ENCODE measurements around the gene MUC2.

MUC2 gene

GRCh38 chr11:1053121-1053901, 21.4 kb upstream of the MUC2 start:
- Histone ChIP-seq H3K9ac (ENCODE audit: low read depth, low read length) (no peak overlapping the region), H3K36me3 (ENCODE audit: insufficient read depth, low read length) (no peaks in the 10 kb centered on the region), H3K4me1 (ENCODE audit: insufficient read depth, low read length) (no peaks in the 10 kb centered on the region), H3K9me3 (ENCODE audit: control insufficient read depth, insufficient read depth, low read length) (no peaks in the 10 kb centered on the region)

- Histone ChIP-seq H3K9ac (ENCODE audit: low read depth, low read length) (no peak overlapping the region), H3K4me1 (ENCODE audit: insufficient read depth, low read length) (no peaks in the 10 kb centered on the region)
These were observed 20.2 kb upstream of the MUC2 start for GRCh38 chr11:1054143-1055108.

GRCh38 chr11:1055109-1055703, 19.5 kb upstream of the MUC2 start:
- H3K4me1 ChIP-seq (ENCODE audit: insufficient read depth, low read length), result no peaks in the 10 kb centered on the region

More at GRCh38 chr11:1054143-1055108, 20.2 kb upstream of the MUC2 start:
- no peaks in the 10 kb centered on the region for H3K36me3 ChIP-seq (ENCODE audit: insufficient read depth, low read length)
- H3K9me3 ChIP-seq (ENCODE audit: control insufficient read depth, insufficient read depth, low read length), result no peaks in the 10 kb centered on the region

GRCh38 chr11:1055990-1056771, 18.5 kb upstream of the MUC2 start:
- Histone ChIP-seq H3K9me3 (ENCODE audit: control insufficient read depth, insufficient read depth, low read length) (no peaks in the 10 kb centered on the region), H3K36me3 (ENCODE audit: insufficient read depth, low read length) (no peaks in the 10 kb centered on the region), H3K4me1 (ENCODE audit: insufficient read depth, low read length) (no peaks in the 10 kb centered on the region), H3K9ac (ENCODE audit: low read depth, low read length) (no peak overlapping the region)

More at GRCh38 chr11:1055109-1055703, 19.5 kb upstream of the MUC2 start:
- Histone ChIP-seq H3K9ac (ENCODE audit: low read depth, low read length) (no peak overlapping the region), H3K36me3 (ENCODE audit: insufficient read depth, low read length) (no peaks in the 10 kb centered on the region), H3K9me3 (ENCODE audit: control insufficient read depth, insufficient read depth, low read length) (no peaks in the 10 kb centered on the region)

GRCh38 chr11:1057806-1058205, 16.9 kb upstream of the MUC2 start:
- no peaks in the 10 kb centered on the region for H3K4me1 ChIP-seq (ENCODE audit: insufficient read depth, low read length)

GRCh38 chr11:1059759-1060158, 14.9 kb upstream of the MUC2 start:
- Histone ChIP-seq H3K9ac (ENCODE audit: low read depth, low read length) (no peak overlapping the region), H3K9me3 (ENCODE audit: control insufficient read depth, insufficient read depth, low read length) (no peaks in the 10 kb centered on the region; the same call in 1 of the 2 replicates), H3K36me3 (ENCODE audit: insufficient read depth, low read length) (no peaks in the 10 kb centered on the region), H3K4me1 (ENCODE audit: insufficient read depth, low read length) (no peaks in the 10 kb centered on the region)

More at GRCh38 chr11:1057806-1058205, 16.9 kb upstream of the MUC2 start:
- no peak overlapping the region for H3K9ac ChIP-seq (ENCODE audit: low read depth, low read length)
- H3K9me3 ChIP-seq (ENCODE audit: control insufficient read depth, insufficient read depth, low read length), result no peaks in the 10 kb centered on the region
- no peaks in the 10 kb centered on the region for H3K36me3 ChIP-seq (ENCODE audit: insufficient read depth, low read length)

GRCh38 chr11:1060410-1060809, 14.3 kb upstream of the MUC2 start:
- Histone ChIP-seq H3K9ac (ENCODE audit: low read depth, low read length) (no peak overlapping the region), H3K36me3 (ENCODE audit: insufficient read depth, low read length) (no peaks in the 10 kb centered on the region), H3K4me1 (ENCODE audit: insufficient read depth, low read length) (no peaks in the 10 kb centered on the region)

GRCh38 chr11:1060852-1061616, 13.6 kb upstream of the MUC2 start:
- no peak overlapping the region for H3K9ac ChIP-seq (ENCODE audit: low read depth, low read length)

More at GRCh38 chr11:1060410-1060809, 14.3 kb upstream of the MUC2 start:
- no peaks in the 10 kb centered on the region; the same call in 1 of the 2 replicates for H3K9me3 ChIP-seq (ENCODE audit: control insufficient read depth, insufficient read depth, low read length)

GRCh38 chr11:1062075-1062820, 12.4 kb upstream of the MUC2 start:
- Histone ChIP-seq H3K9me3 (ENCODE audit: control insufficient read depth, insufficient read depth, low read length) (no peaks in the 10 kb centered on the region; the same call in 1 of the 2 replicates), H3K4me1 (ENCODE audit: insufficient read depth, low read length) (no peaks in the 10 kb centered on the region), H3K36me3 (ENCODE audit: insufficient read depth, low read length) (no peaks in the 10 kb centered on the region), H3K9ac (ENCODE audit: low read depth, low read length) (no peak overlapping the region)

More at GRCh38 chr11:1060852-1061616, 13.6 kb upstream of the MUC2 start:
- no peaks in the 10 kb centered on the region for H3K36me3 ChIP-seq (ENCODE audit: insufficient read depth, low read length)
- H3K9me3 ChIP-seq (ENCODE audit: control insufficient read depth, insufficient read depth, low read length), result no peaks in the 10 kb centered on the region; the same call in 1 of the 2 replicates
- H3K4me1 ChIP-seq (ENCODE audit: insufficient read depth, low read length), result no peaks in the 10 kb centered on the region

- no peak overlapping the region for H3K9ac ChIP-seq (ENCODE audit: low read depth, low read length)
- H3K4me1 ChIP-seq (ENCODE audit: insufficient read depth, low read length), result no peaks in the 10 kb centered on the region
- no peaks in the 10 kb centered on the region; the same call in 1 of the 2 replicates for H3K9me3 ChIP-seq (ENCODE audit: control insufficient read depth, insufficient read depth, low read length)
- no peaks in the 10 kb centered on the region for H3K36me3 ChIP-seq (ENCODE audit: insufficient read depth, low read length)
These were observed 10.5 kb upstream of the MUC2 start for GRCh38 chr11:1064167-1064566.

- Histone ChIP-seq H3K9ac (ENCODE audit: low read depth, low read length) (no peak overlapping the region), H3K36me3 (ENCODE audit: insufficient read depth, low read length) (no peaks in the 10 kb centered on the region), H3K4me1 (ENCODE audit: insufficient read depth, low read length) (no peaks in the 10 kb centered on the region; the same call in 1 of the 2 replicates), H3K9me3 (ENCODE audit: control insufficient read depth, insufficient read depth, low read length) (no peaks in the 10 kb centered on the region; the same call in 1 of the 2 replicates)
These were observed 6.7 kb upstream of the MUC2 start for GRCh38 chr11:1067812-1068496.

- no peak overlapping the region for H3K9ac ChIP-seq (ENCODE audit: low read depth, low read length)
- H3K9me3 ChIP-seq (ENCODE audit: control insufficient read depth, insufficient read depth, low read length), result no peaks in the 10 kb centered on the region
- peaks cover 7% of the 10 kb centered on the region; the same call in 1 of the 2 replicates for H3K4me1 ChIP-seq (ENCODE audit: insufficient read depth, low read length)
- no peaks in the 10 kb centered on the region for H3K36me3 ChIP-seq (ENCODE audit: insufficient read depth, low read length)
These were observed 4.9 kb upstream of the MUC2 start for GRCh38 chr11:1069740-1070139.

Measured in ES-I3 (cell line).